Panc1 (cell line): ENCODE measurements around the gene UCP2. TPM values are rescaled to one million over a fixed set of nuclear protein-coding genes. Genes with fewer than 3 reads are reported as not detected.

Experiments used
- ATAC-seq: fragments of 200-7000 bp; cut with Tn5 transposase; 2 replicates; pipeline ENCODE4 v1.9.1; 2020; ENCODE audit warnings: mild to moderate bottlenecking, moderate library complexity
- BruUV-seq: library from RNA; stranded (reverse); fragments of 400-500 nt; replicated peaks from 2 replicates; lab custom pipeline; 2021; lab: Mats Ljungman, UMichigan
- CTCF ChIA-PET: fragments of 300-600 bp; sonication (Branson Sonifier 250); formaldehyde crosslinking; loops from one replicate; lab custom pipeline; 2022; ENCODE audit warnings: antibody characterized with exemption; lab: Charles Lee
- POLR2A ChIA-PET: fragments of 300-600 bp; sonication (Branson Sonifier 250); formaldehyde crosslinking; loops from one replicate; lab custom pipeline; 2022; ENCODE audit warnings: antibody characterized with exemption; lab: Charles Lee
- DNase-seq: peaks from one replicate; pipeline ENCODE4 v3.0.0-alpha.2; 2010; ENCODE audit warnings: low read depth, low spot score
- H3K27ac ChIP-seq: 2 replicates; pipeline ENCODE4 v1.5.1; 2011; ENCODE audit warnings: mild to moderate bottlenecking, low read length, inconsistent platforms
- H3K27me3 ChIP-seq: fragments of 200-500 bp; sonication (Bioruptor generic); 2 replicates; pipeline ENCODE4 v1.6.0; 2014; ENCODE audit warnings: low read length, inconsistent platforms; ENCODE audit not compliant: control insufficient read depth, insufficient read depth
- H3K36me3 ChIP-seq: fragments of 200-500 bp; sonication (Bioruptor generic); 2 replicates; pipeline ENCODE4 v1.5.1; 2014; ENCODE audit warnings: inconsistent platforms, mild to moderate bottlenecking, low read length, moderate library complexity; ENCODE audit not compliant: control insufficient read depth, insufficient read depth
- H3K4me1 ChIP-seq: 2 replicates; pipeline ENCODE4 v1.5.1; 2011; ENCODE audit warnings: inconsistent platforms, mild to moderate bottlenecking, low read length, moderate library complexity; ENCODE audit not compliant: control insufficient read depth, insufficient read depth
- H3K4me3 ChIP-seq, 2 experiments: 2 replicates each; pipeline ENCODE4 v1.5.1; 2011 to 2012; ENCODE audit warnings: low read depth in 2 of 2, low read length in 2 of 2, mild to moderate bottlenecking in 2 of 2, inconsistent platforms in 1 of 2, moderate library complexity in 1 of 2
- H3K9me3 ChIP-seq: fragments of 200-500 bp; sonication (Bioruptor generic); 2 replicates; pipeline ENCODE4 v1.5.1; 2014; ENCODE audit warnings: low read depth, mild to moderate bottlenecking, inconsistent platforms, low read length, moderate library complexity; ENCODE audit not compliant: control insufficient read depth, insufficient read depth
- POLR2AphosphoS5 ChIP-seq: IDR thresholded peaks from 2 replicates; pipeline ENCODE4 v1.6.1; 2012; ENCODE audit warnings: mild to moderate bottlenecking, low read depth, low read length, moderate library complexity
- REST ChIP-seq, 2 experiments: IDR thresholded peaks; 2 replicates each; pipeline ENCODE4 v1.6.1; 2011 to 2012; ENCODE audit warnings: low read depth in 2 of 2, control low read depth in 1 of 2, low read length in 1 of 2, mild to moderate bottlenecking in 1 of 2, moderate library complexity in 1 of 2; ENCODE audit not compliant: insufficient read depth in 1 of 2
- SIN3A ChIP-seq: IDR thresholded peaks from 2 replicates; pipeline ENCODE4 v1.6.1; 2012; ENCODE audit warnings: low read depth, mild to moderate bottlenecking, low read length, moderate library complexity, borderline replicate concordance; ENCODE audit not compliant: insufficient read depth
- TCF7L2 ChIP-seq: IDR thresholded peaks from 2 replicates; pipeline ENCODE4 v1.6.1; 2011; ENCODE audit warnings: mild to moderate bottlenecking, low read depth, low read length, inconsistent platforms
- in situ Hi-C: cut with HindIII; loops from 2 replicates; pipeline ENCODE4 v1.10.0; 2016; ENCODE audit warnings: low sequenced_read_pairs, low pct_unique_long_range_greater_than_20kb
- intact Hi-C: fragments of 100-400 bp; cut with micrococcal nuclease; formaldehyde crosslinking; loops from one replicate; pipeline ENCODE4 v1.10.0; 2022; ENCODE audit not compliant: unreplicated experiment
- total RNA-seq: library from RNA; stranded (reverse); gene quantifications from one replicate; pipeline ENCODE4 v1.2.1, GENCODE V29; 2021; ENCODE audit not compliant: unreplicated experiment
- TF ChIP-seq, protein P1 (sequence below): fragments of 450-650 bp; IDR thresholded peaks from 2 replicates; pipeline ENCODE4 v1.5.1; 2017; ENCODE audit warnings: mild to moderate bottlenecking

UCP2 gene
- total RNA-seq, 1 experiment from 2014 or later = 68.8 TPM

- Histone ChIP-seq H3K4me1 (no peaks in the 10 kb centered on the region), H3K27ac (no peak overlapping the region), H3K4me3 (no peak overlapping the region), H3K36me3 (no peaks in the 10 kb centered on the region), H3K9me3 (no peaks in the 10 kb centered on the region), H3K27me3 (no peaks in the 10 kb centered on the region)
- TF ChIP-seq REST (IDR thresholded peaks at IDR 0.05; ENCODE audit: insufficient read depth in 1 of 2, low read depth in 2 of 2, low read length in 1 of 2) = no peak
- no peak for TF ChIP-seq POLR2AphosphoS5
- TF ChIP-seq SIN3A = no peak
- no peak for TF ChIP-seq TCF7L2
- TF ChIP-seq, protein P1, sequence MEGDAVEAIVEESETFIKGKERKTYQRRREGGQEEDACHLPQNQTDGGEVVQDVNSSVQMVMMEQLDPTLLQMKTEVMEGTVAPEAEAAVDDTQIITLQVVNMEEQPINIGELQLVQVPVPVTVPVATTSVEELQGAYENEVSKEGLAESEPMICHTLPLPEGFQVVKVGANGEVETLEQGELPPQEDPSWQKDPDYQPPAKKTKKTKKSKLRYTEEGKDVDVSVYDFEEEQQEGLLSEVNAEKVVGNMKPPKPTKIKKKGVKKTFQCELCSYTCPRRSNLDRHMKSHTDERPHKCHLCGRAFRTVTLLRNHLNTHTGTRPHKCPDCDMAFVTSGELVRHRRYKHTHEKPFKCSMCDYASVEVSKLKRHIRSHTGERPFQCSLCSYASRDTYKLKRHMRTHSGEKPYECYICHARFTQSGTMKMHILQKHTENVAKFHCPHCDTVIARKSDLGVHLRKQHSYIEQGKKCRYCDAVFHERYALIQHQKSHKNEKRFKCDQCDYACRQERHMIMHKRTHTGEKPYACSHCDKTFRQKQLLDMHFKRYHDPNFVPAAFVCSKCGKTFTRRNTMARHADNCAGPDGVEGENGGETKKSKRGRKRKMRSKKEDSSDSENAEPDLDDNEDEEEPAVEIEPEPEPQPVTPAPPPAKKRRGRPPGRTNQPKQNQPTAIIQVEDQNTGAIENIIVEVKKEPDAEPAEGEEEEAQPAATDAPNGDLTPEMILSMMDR = no peak
- no TSS peak for BruUV-seq
- intact Hi-C loops (no loop called here), in situ Hi-C loops (no loop called here)
- CTCF ChIA-PET = no interaction called here
- ATAC-seq = no peak
- no peak for DNase-seq
- POLR2A ChIA-PET = no interaction called here
Measured at GRCh38 chr11:74000307-74001133, 17.9 kb upstream of the UCP2 start.

- H3K4me3 ChIP-seq = no peak overlapping the region
- DNase-seq (no peak), ATAC-seq (no peak)
- H3K27me3 ChIP-seq = no peaks in the 10 kb centered on the region; the same call in 1 of the 2 replicates
- intact Hi-C loops (no loop called here), in situ Hi-C loops (no loop called here)
- TF ChIP-seq SIN3A (no peak), TCF7L2 (no peak), REST (IDR thresholded peaks at IDR 0.05; ENCODE audit: insufficient read depth in 1 of 2, low read depth in 2 of 2, low read length in 1 of 2) (no peak), POLR2AphosphoS5 (no peak)
- TF ChIP-seq, protein P1 = no peak
- no TSS peak for BruUV-seq
- no peaks in the 10 kb centered on the region for H3K4me1 ChIP-seq
- CTCF ChIA-PET = no interaction called here
- H3K27ac ChIP-seq = no peak overlapping the region
- POLR2A ChIA-PET = interaction anchor here (0.6 kb wide), 1 partner anchor 283 kb away, joined by 4 read pairs; no protein-coding TSS in a partner anchor
- no peaks in the 10 kb centered on the region for H3K36me3 ChIP-seq
- H3K9me3 ChIP-seq = no peaks in the 10 kb centered on the region
Measured at GRCh38 chr11:73999581-74000306, 17.1 kb upstream of the UCP2 start.
